Esophagus muscularis mucosa (tissue), 4 donors: ENCODE results near the gene PIK3CG. TPM values are rescaled to one million over a fixed set of nuclear protein-coding genes. Genes with fewer than 3 reads are reported as not detected.

Experiments used
- DNase-seq: peaks from one replicate; pipeline ENCODE4 v3.0.0-alpha.2; 2017; ENCODE audit errors: extremely low spot score
- H3K27ac ChIP-seq, 4 donors: fragments of 200-600 bp; sonication (generic); replicated peaks in 1 of 4; 1 replicate in 3 of 4; 2 replicates in 1 of 4; pipeline ENCODE4 v1.5.1; 2016 to 2019; ENCODE audit warnings: mild to moderate bottlenecking in 1 of 4
- H3K27me3 ChIP-seq, 4 donors: fragments of 200-600 bp; sonication (generic); one replicate each; pipeline versions ENCODE4 v1.5.1 to v1.6.0; 2016 to 2019
- H3K36me3 ChIP-seq, 4 donors: fragments of 200-600 bp; sonication (generic); one replicate each; pipeline ENCODE4 v1.5.1; 2016 to 2019
- H3K4me1 ChIP-seq, 4 donors: fragments of 200-600 bp; sonication (generic); one replicate each; pipeline ENCODE4 v1.5.1; 2016 to 2019
- H3K4me3 ChIP-seq, 4 donors: fragments of 200-600 bp; sonication (generic); 1 replicate in 2 of 4; 2 replicates in 2 of 4; pipeline ENCODE4 v1.5.1; 2016 to 2019; ENCODE audit warnings: mild to moderate bottlenecking in 4 of 4, moderate library complexity in 1 of 4
- H3K9me3 ChIP-seq, 4 donors: fragments of 200-600 bp; sonication (generic); 1 replicate in 3 of 4; 2 replicates in 1 of 4; pipeline ENCODE4 v1.5.1; 2016 to 2019
- EP300 ChIP-seq: sonication (generic); formaldehyde crosslinking; IDR thresholded peaks from one replicate; pipeline ENCODE4 v1.6.1; 2017; ENCODE audit warnings: antibody characterized with exemption
- POLR2A ChIP-seq: fragments of 450-650 bp; IDR thresholded peaks from one replicate; pipeline ENCODE4 v1.6.1; 2017; ENCODE audit warnings: antibody characterized with exemption, moderate library complexity, mild to moderate bottlenecking, low read depth
- POLR2AphosphoS5 ChIP-seq, 2 donors: sonication (generic); formaldehyde crosslinking; IDR thresholded peaks; one replicate each; pipeline ENCODE4 v1.6.1; 2017; ENCODE audit warnings: antibody characterized with exemption in 2 of 2
- WGBS: methylation state at CpG from one replicate; pipeline ENCODE4 v1.1.5; 2018; 5-methylcytosine and 5-hydroxymethylcytosine counted together
- intact Hi-C: fragments of 100-400 bp; cut with DNase I; formaldehyde crosslinking; loops from one replicate; pipeline ENCODE4 v1.15.1; 2023
- total RNA-seq, 4 donors: library from RNA; depleted of rRNA; stranded (reverse); fragments of >200 nt; gene quantifications; one replicate each; pipeline versions ENCODE4 v1.1.0 to v1.2.1, GENCODE V29; 2016
- TF ChIP-seq, protein P1 (sequence below), 3 experiments: fragments of 200-600 bp in 2 of 3; fragments of 450-650 bp in 1 of 3; sonication (generic) in 2 of 3; IDR thresholded peaks; one replicate each; pipeline ENCODE4 v1.5.1; 2017 to 2019; ENCODE audit warnings: antibody characterized with exemption in 3 of 3, mild to moderate bottlenecking in 2 of 3, moderate library complexity in 1 of 3

The PIK3CG gene
- total RNA-seq, 4 donors from 2014 or later: 1.8 to 3.8 (median 2.7) TPM

- no peak for DNase-seq
- Histone ChIP-seq H3K27ac (no peak overlapping the region), H3K4me1 (peaks cover 0 to 14% (median 7%) of the 10 kb centered on the region in 4 donors), H3K27me3 (no peaks in the 10 kb centered on the region), H3K9me3 (no peaks in the 10 kb centered on the region), H3K4me3 (no peak overlapping the region), H3K36me3 (peaks cover 0 to 6% (median 3%) of the 10 kb centered on the region in 4 donors)
- intact Hi-C loops: no loop called here
- 94% methylated on average over 15 of the region's 20 CpGs for WGBS
- TF ChIP-seq POLR2A: no peak
- TF ChIP-seq, protein P1, sequence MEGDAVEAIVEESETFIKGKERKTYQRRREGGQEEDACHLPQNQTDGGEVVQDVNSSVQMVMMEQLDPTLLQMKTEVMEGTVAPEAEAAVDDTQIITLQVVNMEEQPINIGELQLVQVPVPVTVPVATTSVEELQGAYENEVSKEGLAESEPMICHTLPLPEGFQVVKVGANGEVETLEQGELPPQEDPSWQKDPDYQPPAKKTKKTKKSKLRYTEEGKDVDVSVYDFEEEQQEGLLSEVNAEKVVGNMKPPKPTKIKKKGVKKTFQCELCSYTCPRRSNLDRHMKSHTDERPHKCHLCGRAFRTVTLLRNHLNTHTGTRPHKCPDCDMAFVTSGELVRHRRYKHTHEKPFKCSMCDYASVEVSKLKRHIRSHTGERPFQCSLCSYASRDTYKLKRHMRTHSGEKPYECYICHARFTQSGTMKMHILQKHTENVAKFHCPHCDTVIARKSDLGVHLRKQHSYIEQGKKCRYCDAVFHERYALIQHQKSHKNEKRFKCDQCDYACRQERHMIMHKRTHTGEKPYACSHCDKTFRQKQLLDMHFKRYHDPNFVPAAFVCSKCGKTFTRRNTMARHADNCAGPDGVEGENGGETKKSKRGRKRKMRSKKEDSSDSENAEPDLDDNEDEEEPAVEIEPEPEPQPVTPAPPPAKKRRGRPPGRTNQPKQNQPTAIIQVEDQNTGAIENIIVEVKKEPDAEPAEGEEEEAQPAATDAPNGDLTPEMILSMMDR (IDR thresholded peaks at IDR 0.05): no peak
- TF ChIP-seq EP300: no peak
- TF ChIP-seq POLR2AphosphoS5 (IDR thresholded peaks at IDR 0.05): no peak
Observed at GRCh38 chr7:106868364-106868763, 3.3 kb downstream of the PIK3CG start.

GRCh38 chr7:106869954-106870353 is 4.9 kb downstream of the PIK3CG start:
- TF ChIP-seq, protein P1 (IDR thresholded peaks at IDR 0.05): no peak
- TF ChIP-seq EP300: no peak
- no peak for TF ChIP-seq POLR2AphosphoS5 (IDR thresholded peaks at IDR 0.05)
- TF ChIP-seq POLR2A: no peak
- H3K27ac ChIP-seq: no peak overlapping the region
- H3K36me3 ChIP-seq: peaks cover 0 to 6% (median 3%) of the 10 kb centered on the region in 4 donors
- DNase-seq: no peak
- intact Hi-C loops: no loop called here
- H3K9me3 ChIP-seq: no peaks in the 10 kb centered on the region
- 82% methylated on average over 1 of the region's 1 CpG for WGBS
- H3K4me1 ChIP-seq: peaks cover 0 to 6% (median 0%) of the 10 kb centered on the region in 4 donors
- no peak overlapping the region for H3K4me3 ChIP-seq
- H3K27me3 ChIP-seq: no peaks in the 10 kb centered on the region

DNA sequence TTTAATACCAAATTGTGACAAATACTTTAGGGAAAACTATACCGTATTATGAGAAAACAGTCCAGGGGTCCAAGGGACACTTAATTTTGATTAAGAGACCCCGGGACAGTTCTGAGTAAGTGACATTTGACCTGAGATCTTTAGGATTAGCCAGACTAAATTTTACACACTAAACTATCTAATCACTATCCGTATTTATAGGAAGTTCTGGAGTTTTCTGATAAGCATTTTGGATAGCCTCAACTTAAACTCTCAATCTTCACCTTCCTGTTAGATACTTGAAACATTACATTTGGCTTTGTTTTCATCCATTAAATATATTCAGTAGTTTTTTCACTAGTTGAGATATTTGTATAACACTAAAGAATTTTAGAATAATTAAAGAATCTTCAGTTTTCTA is 5.4 kb downstream of the PIK3CG start:
- TF ChIP-seq, protein P1 (IDR thresholded peaks at IDR 0.05): no peak
- TF ChIP-seq POLR2AphosphoS5 (IDR thresholded peaks at IDR 0.05) (no peak), EP300 (no peak), POLR2A (no peak)
- 61% methylated on average over 3 of the region's 3 CpGs for whole genome bisulfite sequencing
- Histone ChIP-seq H3K9me3 (no peaks in the 10 kb centered on the region), H3K4me1 (peaks cover 0 to 6% (median 0%) of the 10 kb centered on the region in 4 donors), H3K27me3 (no peaks in the 10 kb centered on the region), H3K4me3 (no peak overlapping the region), H3K36me3 (peaks cover 0 to 6% (median 3%) of the 10 kb centered on the region in 4 donors), H3K27ac (peak overlapping the region in 1 of 4 donors; percentile 4)
- DNase-seq: no peak
- intact Hi-C loops: no loop called here

GRCh38 chr7:106870983-106871410 is 5.9 kb downstream of the PIK3CG start:
- 81% methylated on average over 1 of the region's 1 CpG for WGBS
- intact Hi-C loops: no loop called here
- TF ChIP-seq POLR2A (no peak), EP300 (no peak), POLR2AphosphoS5 (IDR thresholded peaks at IDR 0.05) (no peak)
- TF ChIP-seq, protein P1 (IDR thresholded peaks at IDR 0.05): no peak
- no peak overlapping the region for H3K4me3 ChIP-seq
- no peaks in the 10 kb centered on the region for H3K9me3 ChIP-seq
- peaks cover 0 to 6% (median 3%) of the 10 kb centered on the region in 4 donors for H3K36me3 ChIP-seq
- H3K27ac ChIP-seq: no peak overlapping the region
- H3K27me3 ChIP-seq: no peaks in the 10 kb centered on the region
- H3K4me1 ChIP-seq: peaks cover 0 to 6% (median 0%) of the 10 kb centered on the region in 4 donors
- DNase-seq: no peak
